Calu3 (cell line): ENCODE measurements around the gene CALR. TPM values are rescaled to one million over a fixed set of nuclear protein-coding genes. Genes with fewer than 3 reads are reported as not detected.
A peak's percentile ranks its signal among the peaks of the same experiment; 100 is the strongest.

Source experiments
- BruUV-seq: library from RNA; stranded (reverse); fragments of 400-500 nt; replicated peaks from 2 replicates; lab custom pipeline; 2021; lab: Mats Ljungman, UMichigan
- CTCF ChIA-PET: fragments of 300-600 bp; sonication (Branson Sonifier 250); formaldehyde crosslinking; loops from one replicate; lab custom pipeline; 2022; ENCODE audit warnings: antibody characterized with exemption; lab: Charles Lee
- DNase-seq: peaks from one replicate; pipeline ENCODE4 v3.0.0; 2022
- H3K27ac Mint-ChIP-seq: one replicate; pipeline ENCODE4 v1.8.0; 2022; ENCODE audit warnings: mixed read lengths; ENCODE audit not compliant: unreplicated experiment
- H3K27me3 Mint-ChIP-seq: one replicate; pipeline ENCODE4 v1.8.0; 2022; ENCODE audit warnings: mixed read lengths; ENCODE audit not compliant: unreplicated experiment
- H3K36me3 Mint-ChIP-seq: one replicate; pipeline ENCODE4 v1.8.0; 2022; ENCODE audit warnings: mild to moderate bottlenecking, moderate library complexity, mixed read lengths; ENCODE audit not compliant: insufficient read depth, unreplicated experiment
- H3K4me1 Mint-ChIP-seq: one replicate; pipeline ENCODE4 v1.8.0; 2022; ENCODE audit warnings: mild to moderate bottlenecking, low read depth, mixed read lengths; ENCODE audit not compliant: unreplicated experiment
- H3K4me3 Mint-ChIP-seq: one replicate; pipeline ENCODE4 v1.8.0; 2022; ENCODE audit warnings: mild to moderate bottlenecking, low read depth, moderate library complexity, mixed read lengths; ENCODE audit not compliant: unreplicated experiment
- H3K9me3 Mint-ChIP-seq: one replicate; pipeline ENCODE4 v1.8.0; 2022; ENCODE audit warnings: low read depth, mixed read lengths; ENCODE audit not compliant: unreplicated experiment
- CTCF ChIP-seq: fragments of 200-600 bp; IDR thresholded peaks from one replicate; pipeline ENCODE4 v1.8.0; 2022; ENCODE audit warnings: antibody characterized with exemption; ENCODE audit not compliant: unreplicated experiment
- intact Hi-C: fragments of 100-400 bp; cut with micrococcal nuclease; formaldehyde crosslinking; loops from one replicate; pipeline ENCODE4 v1.10.0; 2022; ENCODE audit not compliant: unreplicated experiment
- total RNA-seq: library from RNA; stranded (reverse); gene quantifications from 2 replicates; pipeline ENCODE4 v1.2.3, GENCODE V29; 2022

CALR gene
- total RNA-seq, 1 experiment from 2014 or later = 680 TPM

GRCh38 chr19:12965017-12965811, 26.8 kb downstream of the CALR start:
- CTCF ChIA-PET = interaction anchor here (0.5 to 1.6 kb wide), 13 partner anchors 9 to 389 kb away, joined by 3 to 17 read pairs (median 3); no protein-coding TSS in a partner anchor

DNA sequence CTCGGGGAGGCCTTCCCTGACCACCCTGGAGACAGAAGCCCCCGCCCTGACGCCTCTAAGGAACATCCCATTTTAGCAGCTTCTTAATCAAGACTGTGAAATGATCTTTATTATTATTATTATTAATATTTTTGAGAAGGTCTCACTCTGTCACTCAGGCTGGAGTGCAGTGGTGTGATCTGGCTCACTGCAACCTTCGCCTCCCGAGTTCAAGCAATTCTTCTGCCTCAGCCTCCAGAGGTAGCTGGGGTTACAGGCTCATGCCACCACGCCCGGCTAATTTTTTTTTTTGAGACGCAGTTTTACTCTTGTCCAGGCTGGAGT, 27.4 kb downstream of the CALR start:
- peaks cover 9% of the 10 kb centered on the region for H3K4me1 Mint-ChIP-seq
- CTCF ChIA-PET = interaction anchor here (0.6 to 1.6 kb wide), 11 partner anchors 9 to 388 kb away, joined by 3 to 17 read pairs (median 3); no protein-coding TSS in a partner anchor
- DNase-seq = no peak
- H3K27ac Mint-ChIP-seq = peak overlapping the region; percentile 39
- peaks cover 5% of the 10 kb centered on the region for H3K36me3 Mint-ChIP-seq
- peak overlapping the region; percentile 66 for H3K4me3 Mint-ChIP-seq
- intact Hi-C loops = no loop called here
- peaks cover 8% of the 10 kb centered on the region for H3K27me3 Mint-ChIP-seq
- no peaks in the 10 kb centered on the region for H3K9me3 Mint-ChIP-seq
- BruUV-seq = no TSS peak
- no peak for TF ChIP-seq CTCF

More at GRCh38 chr19:12965017-12965811, 26.8 kb downstream of the CALR start:
- Mint-ChIP-seq H3K4me1 (peaks cover 9% of the 10 kb centered on the region), H3K27ac (peak overlapping the region; percentile 53), H3K27me3 (peaks cover 8% of the 10 kb centered on the region), H3K9me3 (no peaks in the 10 kb centered on the region), H3K36me3 (peaks cover 5% of the 10 kb centered on the region), H3K4me3 (peak overlapping the region; percentile 66)
- no TSS peak for BruUV-seq
- peak; percentile 87 for DNase-seq
- intact Hi-C loops = no loop called here
- TF ChIP-seq CTCF = peak; percentile 81

DNA sequence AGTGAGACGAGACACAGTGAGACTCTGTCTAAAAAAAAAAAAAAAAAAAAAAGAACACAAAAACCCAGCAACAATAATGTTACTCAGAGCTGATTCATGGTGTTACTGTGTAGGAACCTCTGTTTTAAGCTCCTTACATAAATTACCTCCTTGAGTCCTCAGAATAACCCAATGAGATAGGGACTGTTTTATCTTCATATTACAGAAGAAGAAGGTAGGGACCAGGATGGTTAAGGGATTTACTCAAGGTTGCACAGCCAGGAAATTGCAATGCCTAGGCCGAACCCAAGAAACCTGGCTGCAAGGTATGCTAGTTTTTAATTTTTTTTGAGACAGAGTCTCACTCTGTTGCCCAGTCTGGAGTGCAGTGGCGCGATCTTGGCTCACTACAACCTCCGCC, 29.5 kb downstream of the CALR start:
- no peak for TF ChIP-seq CTCF
- CTCF ChIA-PET = interaction anchor here (0.7 kb wide), 1 partner anchor 135 kb away, joined by 4 read pairs; no protein-coding TSS in a partner anchor
- H3K27ac Mint-ChIP-seq = no peak overlapping the region
- BruUV-seq = no TSS peak
- H3K4me3 Mint-ChIP-seq = no peak overlapping the region
- peaks cover 9% of the 10 kb centered on the region for H3K4me1 Mint-ChIP-seq
- H3K36me3 Mint-ChIP-seq = peaks cover 5% of the 10 kb centered on the region
- H3K9me3 Mint-ChIP-seq = no peaks in the 10 kb centered on the region
- intact Hi-C loops = no loop called here
- no peak for DNase-seq
- H3K27me3 Mint-ChIP-seq = no peaks in the 10 kb centered on the region

DNA sequence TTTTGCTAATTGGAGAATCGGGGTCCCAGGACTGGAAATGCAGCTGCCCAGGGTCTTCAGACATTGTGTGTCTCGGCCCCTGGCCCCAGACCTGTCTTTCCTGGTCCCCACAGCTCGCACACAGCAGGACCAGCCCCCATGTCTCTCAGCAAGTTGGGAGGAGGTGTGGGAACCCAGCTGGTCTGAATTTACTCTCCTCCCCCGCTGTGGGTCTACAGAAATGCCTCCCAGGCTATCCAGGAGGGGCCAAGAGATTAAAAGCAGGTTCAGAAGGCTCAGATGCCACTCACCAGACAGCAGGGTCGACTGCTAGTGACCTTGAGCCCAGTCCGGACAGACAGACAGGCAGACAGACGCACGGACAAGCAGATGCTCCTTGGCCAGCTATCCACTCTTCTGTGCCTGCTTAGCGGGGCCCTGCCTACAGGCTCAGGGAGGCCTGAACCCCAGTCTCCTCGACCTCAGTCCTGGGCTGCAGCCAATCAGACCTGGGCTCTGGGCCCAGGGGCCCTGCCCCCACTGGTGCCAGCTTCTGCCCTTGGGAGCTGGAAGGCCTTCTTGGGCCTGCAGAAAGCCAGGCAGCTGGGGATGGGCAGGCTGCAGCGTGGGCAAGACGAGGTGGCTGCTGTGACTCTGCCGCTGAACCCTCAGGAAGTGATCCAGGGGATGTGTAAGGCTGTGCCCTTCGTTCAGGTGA, 31.0 kb downstream of the CALR start, which contains the start of gene DAND5:
Gene DAND5 (plus strand): TSS at position 285 of the 697 bp plus-strand sequence. CDS start 85 bp downstream, at position 370.
- no peak for TF ChIP-seq CTCF
- no peak within 1 kb of the TSS for H3K27ac Mint-ChIP-seq
- intact Hi-C loops = no loop called here
- DNase-seq = no peak
- no peaks in the 10 kb centered on the region for H3K9me3 Mint-ChIP-seq
- H3K27me3 Mint-ChIP-seq = no peaks in the 10 kb centered on the region
- CTCF ChIA-PET = no interaction called here
- no peak within 1 kb of the TSS for H3K4me3 Mint-ChIP-seq
- peaks cover 5% of the 10 kb centered on the region for H3K36me3 Mint-ChIP-seq
- H3K4me1 Mint-ChIP-seq = peaks cover 9% of the 10 kb centered on the region
- BruUV-seq = no TSS peak
